Activated naive CD8-positive, alpha-beta T cell treated with anti-CD3 and anti-CD28 coated beads, Interleukin-2, amount 10 ng/mL, durations not matched to agents 7 days and 5 days (primary cell): ENCODE data around the gene TGFBI. TPM values are rescaled to one million over a fixed set of nuclear protein-coding genes. Genes with fewer than 3 reads are reported as not detected.

Source experiments
- ATAC-seq: fragments of 150-1000 bp; cut with Tn5 transposase; one replicate; pipeline ENCODE4 v1.10.0; 2021; ENCODE audit warnings: low read depth, moderate library complexity
- POLR2A ChIA-PET: fragments of 350-600 bp; sonication (Branson Sonifier 250); formaldehyde crosslinking; loops from one replicate; lab custom pipeline; 2021; ENCODE audit warnings: antibody characterized with exemption; lab: Charles Lee
- DNase-seq: peaks from one replicate; pipeline ENCODE4 v3.0.0; 2021
- H3K27ac Mint-ChIP-seq: one replicate; pipeline ENCODE4 v1.8.0; 2022; ENCODE audit warnings: mild to moderate bottlenecking, mixed read lengths
- H3K27me3 Mint-ChIP-seq: one replicate; pipeline ENCODE4 v1.8.0; 2022; ENCODE audit warnings: mild to moderate bottlenecking, moderate library complexity, mixed read lengths
- H3K36me3 Mint-ChIP-seq: one replicate; pipeline ENCODE4 v1.8.0; 2021; ENCODE audit warnings: mild to moderate bottlenecking, mixed read lengths
- H3K4me1 Mint-ChIP-seq: one replicate; pipeline ENCODE4 v1.8.0; 2021; ENCODE audit warnings: mixed read lengths
- H3K4me3 Mint-ChIP-seq: one replicate; pipeline ENCODE4 v1.8.0; 2022; ENCODE audit warnings: mild to moderate bottlenecking, moderate library complexity, mixed read lengths
- H3K9me3 Mint-ChIP-seq: one replicate; pipeline ENCODE4 v1.8.0; 2021; ENCODE audit warnings: mixed read lengths
- total RNA-seq, 2 experiments: library from RNA; stranded (reverse); gene quantifications; one replicate each; pipeline ENCODE4 v1.2.3, GENCODE V29; 2021

TGFBI gene
- total RNA-seq, 2 experiments from 2014 or later, result 9.3 to 14.6 TPM

GRCh38 chr5:136052692-136053335 is 24.0 kb downstream of the TGFBI start:
- DNase-seq, result no peak
- Mint-ChIP-seq H3K36me3 (no peaks in the 10 kb centered on the region), H3K4me1 (no peaks in the 10 kb centered on the region), H3K4me3 (no peak overlapping the region), H3K27me3 (peaks cover 8% of the 10 kb centered on the region), H3K27ac (no peak overlapping the region), H3K9me3 (no peaks in the 10 kb centered on the region)
- no peak for ATAC-seq
- POLR2A ChIA-PET, result no interaction called here

- Mint-ChIP-seq H3K4me3 (no peak overlapping the region), H3K27me3 (peaks cover 9% of the 10 kb centered on the region), H3K9me3 (no peaks in the 10 kb centered on the region), H3K27ac (no peak overlapping the region), H3K4me1 (no peaks in the 10 kb centered on the region), H3K36me3 (no peaks in the 10 kb centered on the region)
- ATAC-seq, result no peak
- POLR2A ChIA-PET, result no interaction called here
- DNase-seq, result no peak
Observed at GRCh38 chr5:136053336-136054141, 24.8 kb downstream of the TGFBI start.

GRCh38 chr5:136054142-136055019 is 25.6 kb downstream of the TGFBI start:
- ATAC-seq (no peak), DNase-seq (no peak)
- POLR2A ChIA-PET, result no interaction called here
- Mint-ChIP-seq H3K4me1 (no peaks in the 10 kb centered on the region), H3K4me3 (no peak overlapping the region), H3K36me3 (no peaks in the 10 kb centered on the region), H3K9me3 (no peaks in the 10 kb centered on the region), H3K27ac (no peak overlapping the region), H3K27me3 (peaks cover 8% of the 10 kb centered on the region)

- no peak overlapping the region for H3K4me3 Mint-ChIP-seq
- H3K4me1 Mint-ChIP-seq, result no peaks in the 10 kb centered on the region
- H3K36me3 Mint-ChIP-seq, result no peaks in the 10 kb centered on the region
- H3K27ac Mint-ChIP-seq, result no peak overlapping the region
- DNase-seq (no peak), ATAC-seq (no peak)
- POLR2A ChIA-PET, result no interaction called here
- peaks cover 8% of the 10 kb centered on the region for H3K27me3 Mint-ChIP-seq
- no peaks in the 10 kb centered on the region for H3K9me3 Mint-ChIP-seq
Observed at GRCh38 chr5:136055612-136056309, 27.0 kb downstream of the TGFBI start.

GRCh38 chr5:136056336-136056735 is 27.5 kb downstream of the TGFBI start:
- ATAC-seq, result no peak
- POLR2A ChIA-PET, result no interaction called here
- H3K36me3 Mint-ChIP-seq, result no peaks in the 10 kb centered on the region
- no peaks in the 10 kb centered on the region for H3K9me3 Mint-ChIP-seq
- H3K27me3 Mint-ChIP-seq, result peaks cover 8% of the 10 kb centered on the region
- H3K27ac Mint-ChIP-seq, result no peak overlapping the region
- DNase-seq, result no peak
- no peaks in the 10 kb centered on the region for H3K4me1 Mint-ChIP-seq
- H3K4me3 Mint-ChIP-seq, result no peak overlapping the region

- DNase-seq, result no peak
- POLR2A ChIA-PET, result no interaction called here
- Mint-ChIP-seq H3K4me3 (no peak overlapping the region), H3K9me3 (no peaks in the 10 kb centered on the region), H3K27me3 (peaks cover 8% of the 10 kb centered on the region), H3K27ac (no peak overlapping the region), H3K36me3 (no peaks in the 10 kb centered on the region), H3K4me1 (no peaks in the 10 kb centered on the region)
- no peak for ATAC-seq
Observed at GRCh38 chr5:136056771-136057335, 28.1 kb downstream of the TGFBI start.

- POLR2A ChIA-PET, result no interaction called here
- no peaks in the 10 kb centered on the region for H3K4me1 Mint-ChIP-seq
- H3K9me3 Mint-ChIP-seq, result no peaks in the 10 kb centered on the region
- H3K27ac Mint-ChIP-seq, result no peak overlapping the region
- DNase-seq, result no peak
- H3K4me3 Mint-ChIP-seq, result no peak overlapping the region
- ATAC-seq, result no peak
- H3K36me3 Mint-ChIP-seq, result no peaks in the 10 kb centered on the region
- peaks cover 8% of the 10 kb centered on the region for H3K27me3 Mint-ChIP-seq
Observed at GRCh38 chr5:136057401-136058038, 28.7 kb downstream of the TGFBI start.

- POLR2A ChIA-PET, result no interaction called here
- H3K4me3 Mint-ChIP-seq, result no peak overlapping the region
- peaks cover 8% of the 10 kb centered on the region for H3K27me3 Mint-ChIP-seq
- no peaks in the 10 kb centered on the region for H3K4me1 Mint-ChIP-seq
- DNase-seq, result no peak
- no peak overlapping the region for H3K27ac Mint-ChIP-seq
- ATAC-seq, result no peak
- H3K9me3 Mint-ChIP-seq, result no peaks in the 10 kb centered on the region
- no peaks in the 10 kb centered on the region for H3K36me3 Mint-ChIP-seq
Observed at GRCh38 chr5:136058039-136058971, 29.5 kb downstream of the TGFBI start.

GRCh38 chr5:136058972-136059354 is 30.2 kb downstream of the TGFBI start:
- Mint-ChIP-seq H3K27ac (no peak overlapping the region), H3K36me3 (no peaks in the 10 kb centered on the region), H3K4me3 (no peak overlapping the region), H3K27me3 (peaks cover 8% of the 10 kb centered on the region), H3K4me1 (no peaks in the 10 kb centered on the region), H3K9me3 (no peaks in the 10 kb centered on the region)
- ATAC-seq, result no peak
- no peak for DNase-seq
- POLR2A ChIA-PET, result no interaction called here

GRCh38 chr5:136060963-136061362 is 32.2 kb downstream of the TGFBI start:
- H3K9me3 Mint-ChIP-seq, result no peaks in the 10 kb centered on the region
- H3K27ac Mint-ChIP-seq, result no peak overlapping the region
- H3K27me3 Mint-ChIP-seq, result peaks cover 3% of the 10 kb centered on the region
- H3K36me3 Mint-ChIP-seq, result no peaks in the 10 kb centered on the region
- no peak for DNase-seq
- no peaks in the 10 kb centered on the region for H3K4me1 Mint-ChIP-seq
- POLR2A ChIA-PET, result no interaction called here
- no peak for ATAC-seq
- H3K4me3 Mint-ChIP-seq, result no peak overlapping the region

GRCh38 chr5:136061630-136062365 is 33.0 kb downstream of the TGFBI start:
- Mint-ChIP-seq H3K36me3 (no peaks in the 10 kb centered on the region), H3K4me1 (no peaks in the 10 kb centered on the region), H3K4me3 (no peak overlapping the region), H3K9me3 (no peaks in the 10 kb centered on the region), H3K27ac (no peak overlapping the region), H3K27me3 (peaks cover 7% of the 10 kb centered on the region)
- DNase-seq (no peak), ATAC-seq (no peak)
- POLR2A ChIA-PET, result interaction anchor here (0.7 kb wide), 1 partner anchor 18 kb away, joined by 3 read pairs; no protein-coding TSS in a partner anchor
